ENCODE measurements around the gene MAP7D1.
"Not testable (repeated sequence)": the region's sequence is repeated elsewhere in the genome, so short reads cannot be mapped to it uniquely, and the experiment has no call there.

MAP7D1 gene

DNA sequence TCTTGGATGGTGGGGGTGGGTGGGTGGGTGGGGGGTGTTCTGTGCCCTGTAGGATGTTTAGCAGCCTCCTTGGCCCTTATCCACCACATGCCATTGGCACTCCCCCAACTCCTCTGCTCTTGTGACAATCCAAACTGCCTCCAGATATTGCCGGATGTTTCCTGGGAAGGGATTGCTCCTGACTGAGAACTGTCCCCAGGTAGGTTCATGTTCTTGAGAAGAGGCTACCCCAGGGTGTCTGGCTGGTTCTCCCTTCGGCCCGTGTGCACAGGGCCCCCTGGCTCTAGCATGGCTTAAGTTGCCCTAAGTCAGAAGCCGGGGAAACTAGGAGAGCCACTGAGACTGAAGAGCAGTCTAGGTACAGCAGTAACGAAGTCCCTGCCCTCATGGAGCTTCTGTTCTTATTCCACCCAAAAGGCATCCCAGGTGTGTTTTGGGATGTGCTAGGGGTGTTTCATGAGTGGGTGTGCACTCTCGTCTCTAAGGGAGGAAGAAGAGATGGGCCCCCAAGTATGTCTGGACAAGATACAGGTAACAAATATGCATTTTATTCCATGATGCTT, 48.5 kb downstream of the MAP7D1 start:
- peak; percentile 35 for DNase-seq

DNA sequence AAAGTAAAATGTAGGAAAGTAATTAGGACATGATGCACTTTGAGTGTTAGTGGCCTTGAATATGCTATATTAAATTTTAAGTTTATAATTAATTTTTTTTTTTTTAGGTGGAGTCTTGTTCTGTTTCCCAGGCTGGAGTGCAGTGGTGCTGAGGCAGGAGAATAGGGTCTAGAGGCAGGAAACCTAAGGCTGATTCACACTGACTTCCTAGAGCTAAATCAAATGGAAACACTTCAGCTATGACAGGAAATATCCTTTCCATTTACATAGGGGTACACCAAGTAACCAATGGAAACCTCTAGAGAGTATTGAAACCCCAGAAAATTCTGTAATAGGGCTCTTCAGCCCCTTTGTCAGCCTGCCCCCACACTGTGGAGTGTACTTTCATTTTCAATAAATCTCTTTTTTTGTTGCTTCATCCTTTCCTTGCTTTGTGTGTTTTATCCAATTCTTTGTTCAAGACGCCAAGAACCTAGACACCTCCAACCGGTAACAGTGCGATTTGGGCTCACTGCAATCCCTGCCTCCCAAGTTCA, 50.4 kb downstream of the MAP7D1 start:
- DNase-seq = no peak

DNA sequence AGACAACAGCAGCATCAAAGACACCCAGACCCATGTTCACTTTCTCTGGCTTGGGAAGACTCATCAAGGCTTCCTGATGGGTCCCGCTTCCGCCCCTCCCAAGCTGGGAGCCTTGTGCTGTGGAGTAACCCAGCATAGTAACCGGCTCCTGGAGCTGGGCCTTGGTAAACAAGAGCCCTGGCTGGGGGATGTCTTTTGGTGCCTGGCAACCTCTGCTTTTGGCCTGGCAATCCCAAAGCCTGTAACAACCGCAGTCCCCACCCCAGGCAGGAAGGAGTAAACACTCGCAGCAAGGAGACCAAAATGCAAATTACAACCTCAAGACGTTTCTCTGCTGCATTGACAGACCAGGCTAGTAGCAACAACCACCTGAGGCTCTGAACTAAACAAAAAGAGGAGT, 51.4 kb downstream of the MAP7D1 start:
- peak; percentile 49 for DNase-seq

DNA sequence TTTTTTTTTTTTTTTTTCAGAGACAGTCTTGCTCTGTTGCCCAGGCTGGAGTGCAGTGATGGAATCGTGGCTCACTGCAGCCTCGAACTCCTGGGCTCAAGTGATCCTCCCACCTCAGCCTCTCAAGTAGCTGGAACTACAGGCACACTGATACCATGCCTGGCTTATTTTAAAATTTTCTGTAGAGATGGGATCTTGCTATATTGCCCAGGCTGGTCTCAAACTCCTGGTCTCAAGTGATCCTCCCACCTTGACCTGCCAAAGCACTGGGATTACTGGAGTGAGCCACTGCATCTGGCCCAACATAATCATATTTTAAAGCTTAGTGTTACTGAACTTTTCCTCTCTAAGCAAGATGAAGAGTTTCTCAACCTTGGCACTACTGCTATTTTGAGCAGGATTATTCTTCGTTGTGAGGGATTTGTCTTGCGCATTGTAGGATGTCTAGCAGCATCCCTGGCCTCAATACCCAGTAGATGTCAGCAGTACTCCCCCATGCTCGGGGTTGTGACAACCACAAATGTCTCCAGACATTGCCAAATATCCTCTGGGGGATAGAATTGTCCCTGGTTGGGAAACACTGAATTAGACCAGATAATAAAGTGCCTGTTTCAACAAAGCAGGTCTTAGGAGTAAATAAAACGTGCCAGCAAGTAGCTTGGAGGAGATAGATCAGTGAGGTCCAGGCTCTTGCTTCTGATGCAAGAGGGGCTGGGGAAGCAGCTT, 53.2 kb downstream of the MAP7D1 start:
- DNase-seq = no peak

DNA sequence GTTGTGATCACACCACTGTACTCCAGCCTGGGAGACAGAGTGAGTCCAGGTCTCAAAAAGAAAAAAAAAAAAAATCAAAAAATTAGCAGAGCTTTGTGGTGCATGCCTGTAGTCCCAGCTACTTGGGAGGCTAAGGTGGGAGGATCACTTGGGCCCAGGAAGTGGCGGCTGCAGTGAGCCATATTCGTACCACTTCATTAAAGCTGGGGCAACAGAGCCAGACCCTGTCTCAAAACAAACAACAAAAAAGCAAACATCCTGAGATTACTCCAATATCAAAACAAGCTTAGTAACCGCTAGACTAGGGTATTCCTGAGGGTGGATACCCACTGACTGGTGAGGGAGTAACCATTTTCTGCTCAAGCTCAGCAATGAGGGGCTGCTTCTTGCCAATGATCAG, 55.3 kb downstream of the MAP7D1 start:
- DNase-seq = no peak

DNA sequence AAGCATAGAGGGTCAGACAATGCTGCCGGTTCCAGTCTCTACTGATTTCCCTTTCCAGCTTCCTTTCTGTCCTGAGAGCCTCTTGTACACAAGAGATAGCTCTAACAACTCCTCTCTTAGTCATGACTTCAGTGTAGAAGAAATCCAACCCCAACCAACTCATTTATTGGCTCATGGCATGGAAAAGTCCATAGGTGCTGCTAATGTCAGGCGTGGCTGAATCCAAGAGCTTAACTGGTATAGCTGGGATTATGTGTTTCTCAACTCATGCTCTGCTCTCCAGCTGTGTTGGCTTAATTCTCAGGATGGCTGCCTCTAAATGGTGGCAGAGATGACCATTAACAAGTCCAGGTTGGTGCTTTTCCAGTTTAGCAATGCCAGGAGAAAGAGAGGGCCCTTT, 55.9 kb downstream of the MAP7D1 start:
- DNase-seq = no peak

DNA sequence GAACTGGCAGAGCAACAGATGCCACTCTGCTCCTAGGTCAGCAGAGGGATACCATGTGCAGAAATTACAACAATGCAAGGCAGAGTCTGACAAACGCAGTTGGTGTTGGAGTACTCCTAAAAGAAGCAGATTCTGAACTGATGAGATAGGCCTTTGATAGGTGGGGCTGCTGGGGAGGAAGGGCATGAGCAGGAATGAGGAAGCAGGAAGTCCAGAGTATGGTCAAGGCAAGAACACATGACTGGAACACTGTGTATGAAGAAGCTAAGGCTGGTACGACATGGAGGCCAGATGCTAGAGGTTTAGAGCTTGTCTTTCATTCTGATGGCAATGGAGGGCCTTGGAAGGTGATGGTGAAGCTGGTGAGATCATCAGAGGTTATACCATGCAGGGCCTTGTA, 56.8 kb downstream of the MAP7D1 start:
- DNase-seq = peak; percentile 19

DNA sequence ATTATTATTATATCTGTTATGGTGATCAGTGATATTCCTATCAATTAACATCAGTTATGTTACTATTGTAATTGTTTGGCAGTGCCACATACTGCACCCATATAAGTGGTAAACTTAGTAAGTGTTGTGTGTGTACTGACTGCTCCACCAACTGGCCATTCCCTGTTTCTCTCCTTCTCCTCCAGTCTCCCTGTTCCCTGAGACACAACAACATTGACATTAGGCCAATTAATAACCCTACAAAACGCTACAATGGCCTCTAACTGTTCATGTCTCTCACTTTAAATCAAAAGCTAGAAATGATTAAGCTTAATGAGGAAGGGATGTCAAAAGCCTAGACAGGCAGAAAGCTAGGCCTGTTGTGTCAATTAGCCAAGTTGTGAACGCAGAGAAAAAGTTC, 61.7 kb downstream of the MAP7D1 start:
- DNase-seq = peak; percentile 26

DNA sequence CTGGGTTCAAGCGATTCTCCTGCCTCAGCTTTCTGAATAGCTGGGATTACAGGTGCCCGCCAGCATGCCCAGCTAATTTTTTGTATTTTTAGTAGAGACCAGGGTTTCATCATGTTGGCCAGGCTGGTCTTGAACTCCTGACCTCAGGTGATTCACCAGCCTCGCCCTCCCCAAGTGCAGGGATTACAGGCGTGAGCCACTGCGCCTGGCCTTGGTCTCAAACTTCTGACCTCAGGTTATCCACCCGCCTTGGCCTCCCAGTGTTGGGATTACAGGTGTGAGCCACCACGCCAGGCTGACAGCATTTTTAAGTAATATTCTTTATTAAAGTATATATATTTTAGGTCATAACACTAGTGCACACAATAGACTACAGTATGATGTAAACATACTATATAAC, 65.9 kb downstream of the MAP7D1 start:
- DNase-seq = not testable (repeated sequence)

DNA sequence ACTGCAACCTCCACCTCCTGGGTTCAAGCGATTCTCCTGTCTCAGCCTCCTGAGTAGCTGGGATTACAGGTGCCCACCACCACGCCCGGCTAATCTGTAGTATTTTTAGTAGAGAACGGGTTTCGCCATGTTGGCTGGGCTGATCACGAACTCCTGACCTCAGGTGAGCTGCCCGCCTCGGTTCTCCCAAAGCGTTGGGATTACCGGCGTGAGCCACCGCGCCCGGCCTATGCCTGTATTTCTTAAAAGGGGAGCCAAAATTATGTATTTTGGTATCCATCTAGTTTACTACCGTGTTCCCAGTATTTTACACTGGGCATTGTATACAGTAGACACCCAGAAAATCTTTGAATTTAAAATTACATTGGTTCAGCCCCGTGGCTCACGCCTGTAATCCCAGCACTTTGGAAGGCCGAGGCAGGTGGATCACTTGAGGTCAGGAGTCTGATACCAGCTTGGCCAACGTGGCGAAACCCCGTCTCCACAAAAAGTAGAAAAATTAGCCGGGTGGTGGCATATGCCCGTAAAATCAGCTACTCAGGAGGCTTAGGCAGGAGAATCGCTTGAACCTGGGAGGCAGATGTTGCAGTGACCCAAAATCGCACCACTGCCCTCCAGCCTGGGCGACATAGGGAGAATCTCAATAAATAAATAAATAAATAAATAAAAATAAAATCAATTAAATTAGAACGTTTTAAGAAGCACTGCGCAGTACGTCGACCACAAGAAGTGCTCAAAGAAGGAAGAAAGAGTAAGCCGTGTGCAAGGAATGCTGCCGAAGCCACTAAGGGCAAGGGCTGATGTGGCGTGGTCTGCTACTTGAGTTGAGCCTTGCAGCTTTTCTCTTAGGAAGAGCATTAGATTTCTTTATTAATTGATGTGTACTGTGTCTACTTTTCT, 66.8 kb downstream of the MAP7D1 start:
- DNase-seq = no peak

DNA sequence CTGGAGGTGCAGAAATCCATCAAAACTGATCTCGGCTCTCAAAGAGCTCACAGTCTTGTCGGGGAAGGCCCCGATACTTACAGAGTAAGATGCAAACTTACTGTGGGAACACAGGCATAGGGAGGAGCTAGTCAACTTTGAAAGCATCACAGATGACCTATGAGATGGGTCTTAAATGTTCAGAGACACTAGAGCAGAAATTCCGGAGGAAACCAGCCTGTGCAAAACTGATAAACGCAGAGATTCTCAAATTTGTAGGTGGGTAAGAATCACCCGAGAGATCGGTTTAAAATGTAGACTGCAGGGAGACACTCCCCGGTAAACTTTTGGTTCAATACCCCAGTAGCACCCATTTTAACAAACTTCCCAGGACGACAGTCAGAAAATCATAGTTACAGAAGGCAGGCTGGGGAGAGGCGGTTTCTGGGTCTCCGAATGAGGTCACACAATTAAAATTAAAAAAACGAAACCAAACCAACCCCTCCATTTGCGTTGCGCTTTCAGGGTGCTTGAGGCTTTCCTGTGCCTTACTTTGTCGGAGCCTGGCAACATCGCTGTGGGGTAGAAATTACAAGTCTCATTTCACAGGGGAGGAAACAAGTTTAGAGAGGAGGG, 67.5 kb downstream of the MAP7D1 start:
- peak; percentile 56 for DNase-seq

DNA sequence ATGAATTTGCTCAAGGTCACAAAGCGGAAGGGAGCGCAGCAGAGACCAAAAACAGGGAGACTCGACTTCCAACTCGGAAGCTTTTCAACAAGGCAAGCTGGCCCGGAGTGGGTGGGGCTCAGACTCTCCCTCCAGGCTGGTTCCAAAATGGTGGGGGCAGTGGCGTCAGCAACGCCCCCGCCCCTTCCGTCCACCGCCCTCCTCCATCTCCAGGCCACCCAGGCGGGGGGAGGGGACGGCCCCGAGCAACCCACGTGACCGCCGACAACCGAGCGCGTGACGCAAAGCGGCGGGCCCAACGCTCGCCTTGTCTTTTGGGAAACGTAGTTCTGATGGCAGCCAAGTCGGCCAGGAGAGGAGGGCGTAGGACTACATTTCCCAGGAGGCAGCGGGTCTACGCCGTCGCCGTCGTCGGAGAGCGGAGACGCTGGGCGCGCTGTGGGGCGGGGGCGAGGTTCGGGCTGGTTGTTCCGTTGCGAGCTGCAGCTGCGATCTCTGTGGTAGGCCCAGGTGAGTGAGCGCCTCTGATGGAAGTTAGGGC, 68.1 kb downstream of the MAP7D1 start, which contains the start of gene THRAP3:
TSS of gene THRAP3 (plus strand) at position 448 of the 541 bp plus-strand sequence. CDS start 58,121 bp downstream, outside the sequence.
- DNase-seq = peak; percentile 99

DNA sequence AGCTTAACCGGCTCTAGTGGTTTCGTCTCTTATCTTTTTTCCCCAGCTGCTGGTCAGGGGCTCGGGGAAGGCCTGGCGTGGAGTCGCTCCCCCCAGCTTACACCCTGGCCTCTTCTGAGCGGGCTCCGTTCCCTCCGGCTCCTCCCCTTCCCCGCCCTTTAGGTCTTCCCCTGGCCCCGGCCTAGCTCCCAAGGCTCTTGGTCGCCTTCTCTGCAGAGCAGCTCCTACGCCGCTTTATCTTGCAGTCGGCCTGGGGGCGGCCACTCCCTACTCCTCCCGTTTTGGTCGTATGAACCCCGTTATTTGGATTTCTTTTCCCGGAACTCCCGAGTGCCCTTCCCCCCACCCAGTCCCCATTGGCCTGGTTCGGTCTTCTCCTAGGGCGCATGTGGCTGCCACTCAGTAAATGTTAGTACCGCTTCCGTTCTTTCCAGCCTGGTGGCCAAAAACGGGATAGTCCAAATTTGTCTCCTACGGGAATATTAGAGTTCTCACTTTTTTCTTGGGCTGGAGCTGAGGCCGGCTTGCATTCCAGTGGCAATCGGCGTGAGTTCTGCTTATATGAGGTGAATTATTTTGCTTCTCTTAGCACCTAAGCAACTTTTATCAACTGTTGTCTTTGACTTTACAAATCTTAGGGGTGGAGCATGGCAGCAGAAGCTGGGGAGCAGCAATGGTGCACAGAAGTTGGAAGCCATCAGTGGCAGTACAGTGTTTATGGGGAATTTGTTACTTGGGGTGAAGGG, 68.8 kb downstream of the MAP7D1 start:
- peak; percentile 92 for DNase-seq

DNA sequence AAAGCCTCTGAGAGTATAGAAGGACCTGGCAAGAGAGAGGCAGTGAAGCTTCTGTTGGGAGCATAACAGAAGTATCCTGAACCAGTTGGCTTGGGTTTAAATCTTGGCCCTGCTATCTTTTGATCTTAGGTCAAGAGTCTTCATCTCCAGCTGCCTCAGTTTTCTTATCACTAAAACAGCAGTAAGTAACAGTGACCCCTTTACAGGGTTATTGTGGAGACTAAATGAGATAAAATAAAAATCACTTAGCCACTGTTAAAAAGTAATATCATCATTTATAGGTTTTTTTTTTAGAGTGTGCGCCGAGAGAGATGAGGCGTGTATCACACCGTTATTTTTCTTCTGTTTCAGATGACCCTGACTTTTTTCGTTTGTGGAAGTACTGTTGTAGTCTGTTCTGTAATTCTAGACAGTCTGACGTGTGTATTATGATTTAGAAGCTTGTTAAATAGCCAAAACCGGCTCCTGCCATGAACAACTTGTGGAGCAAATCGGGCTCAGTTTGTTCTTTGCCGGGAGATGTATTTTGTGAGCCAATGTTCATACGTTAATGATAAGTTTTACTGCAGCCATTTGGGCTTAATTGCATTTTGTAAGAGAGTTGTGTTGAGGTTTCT, 69.4 kb downstream of the MAP7D1 start:
- DNase-seq = no peak

DNA sequence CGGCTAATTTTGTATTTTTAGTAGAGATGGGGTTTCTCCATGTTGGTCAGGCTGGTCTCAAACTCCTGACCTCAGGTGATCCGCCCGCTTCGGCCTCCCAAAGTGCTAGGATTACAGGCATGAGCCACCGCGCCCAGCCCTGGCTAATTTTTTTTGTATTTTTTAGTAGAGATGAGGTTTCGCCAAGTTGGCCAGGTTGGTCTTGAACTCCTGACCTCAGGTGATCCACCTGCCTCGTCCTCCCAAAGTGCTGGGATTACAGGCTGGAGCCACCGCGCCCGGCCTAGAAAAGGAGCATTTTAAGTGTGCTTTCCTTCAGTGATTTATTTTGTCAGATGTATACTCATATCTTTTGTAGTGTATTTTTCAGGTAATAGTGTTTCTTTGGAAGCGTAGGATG, 74.3 kb downstream of the MAP7D1 start:
- not testable (repeated sequence) for DNase-seq

Measured in fibroblast of skin of back (primary cell).